Left ventricle myocardium inferior (tissue), 1 donor: ENCODE measurements around the gene AGPAT3. TPM values are rescaled to one million over a fixed set of nuclear protein-coding genes. Genes with fewer than 3 reads are reported as not detected.
"Not testable (repeated sequence)": the region's sequence is repeated elsewhere in the genome, so short reads cannot be mapped to it uniquely, and the experiment has no call there.

Experiments
- DNase-seq: peaks from one replicate; pipeline ENCODE4 v3.0.0-alpha.2; 2020
- H3K27ac ChIP-seq: fragments of 200-600 bp; replicated peaks from 2 replicates; pipeline ENCODE4 v1.8.0; 2021
- H3K27me3 ChIP-seq: fragments of 200-600 bp; 2 replicates; pipeline ENCODE4 v1.8.0; 2021; ENCODE audit warnings: low read depth
- H3K36me3 ChIP-seq: fragments of 200-600 bp; 2 replicates; pipeline ENCODE4 v1.8.0; 2021
- H3K4me1 ChIP-seq: fragments of 200-600 bp; 2 replicates; pipeline ENCODE4 v1.8.0; 2021
- H3K4me3 ChIP-seq: fragments of 200-600 bp; 2 replicates; pipeline ENCODE4 v1.8.0; 2021; ENCODE audit warnings: mild to moderate bottlenecking, moderate library complexity
- H3K9me3 ChIP-seq: fragments of 200-600 bp; replicated peaks from 2 replicates; pipeline ENCODE4 v1.8.0; 2021
- intact Hi-C: fragments of 100-400 bp; cut with micrococcal nuclease; formaldehyde crosslinking; loops from one replicate; pipeline ENCODE4 v1.11.0; 2022
- total RNA-seq: library from RNA; stranded (reverse); fragmentation: NEBNext Ultra II Directional; extraction: Animal tissue kit (Norgen Biotek cat#: 25700); gene quantifications from one replicate; pipeline ENCODE4 v1.2.1, GENCODE V29; 2021
- TF ChIP-seq, protein P1 (sequence below): fragments of 200-600 bp; IDR thresholded peaks from 2 replicates; pipeline ENCODE4 v1.8.0; 2021; ENCODE audit warnings: antibody characterized with exemption, mild to moderate bottlenecking, borderline replicate concordance
- donor health status: DM: no; HTN: yes; CAD: no; lungs with severe emphysema.

Gene AGPAT3
- total RNA-seq, 1 donor from 2014 or later: 79.6 TPM

DNA sequence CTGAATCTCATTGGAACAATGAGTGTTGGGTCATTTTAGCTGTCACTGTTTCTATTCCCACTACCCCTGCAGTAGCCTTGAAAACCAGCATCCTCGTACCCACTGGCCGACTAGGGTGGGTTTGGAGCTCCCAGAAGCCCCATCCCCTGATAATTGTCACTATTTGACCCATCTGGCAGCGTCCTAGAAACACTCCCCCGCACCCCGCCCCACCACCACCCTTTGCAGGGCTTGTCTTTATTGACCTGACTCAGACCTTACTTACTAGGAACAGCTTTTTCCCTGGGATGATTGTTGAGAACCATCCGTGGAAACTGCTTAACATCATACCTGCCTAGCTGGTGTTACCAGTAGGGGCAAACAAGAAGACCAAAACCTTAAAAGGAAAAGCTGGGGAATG lies 28.4 kb upstream of the AGPAT3 start:
- Histone ChIP-seq H3K4me3 (no peak overlapping the region), H3K27ac (no peak overlapping the region), H3K9me3 (peaks cover 8% of the 10 kb centered on the region), H3K36me3 (no peaks in the 10 kb centered on the region), H3K4me1 (peaks cover 11% of the 10 kb centered on the region), H3K27me3 (peaks cover 3% of the 10 kb centered on the region)
- DNase-seq: no peak
- TF ChIP-seq, protein P1, sequence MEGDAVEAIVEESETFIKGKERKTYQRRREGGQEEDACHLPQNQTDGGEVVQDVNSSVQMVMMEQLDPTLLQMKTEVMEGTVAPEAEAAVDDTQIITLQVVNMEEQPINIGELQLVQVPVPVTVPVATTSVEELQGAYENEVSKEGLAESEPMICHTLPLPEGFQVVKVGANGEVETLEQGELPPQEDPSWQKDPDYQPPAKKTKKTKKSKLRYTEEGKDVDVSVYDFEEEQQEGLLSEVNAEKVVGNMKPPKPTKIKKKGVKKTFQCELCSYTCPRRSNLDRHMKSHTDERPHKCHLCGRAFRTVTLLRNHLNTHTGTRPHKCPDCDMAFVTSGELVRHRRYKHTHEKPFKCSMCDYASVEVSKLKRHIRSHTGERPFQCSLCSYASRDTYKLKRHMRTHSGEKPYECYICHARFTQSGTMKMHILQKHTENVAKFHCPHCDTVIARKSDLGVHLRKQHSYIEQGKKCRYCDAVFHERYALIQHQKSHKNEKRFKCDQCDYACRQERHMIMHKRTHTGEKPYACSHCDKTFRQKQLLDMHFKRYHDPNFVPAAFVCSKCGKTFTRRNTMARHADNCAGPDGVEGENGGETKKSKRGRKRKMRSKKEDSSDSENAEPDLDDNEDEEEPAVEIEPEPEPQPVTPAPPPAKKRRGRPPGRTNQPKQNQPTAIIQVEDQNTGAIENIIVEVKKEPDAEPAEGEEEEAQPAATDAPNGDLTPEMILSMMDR: no peak
- intact Hi-C loops: no loop called here

DNA sequence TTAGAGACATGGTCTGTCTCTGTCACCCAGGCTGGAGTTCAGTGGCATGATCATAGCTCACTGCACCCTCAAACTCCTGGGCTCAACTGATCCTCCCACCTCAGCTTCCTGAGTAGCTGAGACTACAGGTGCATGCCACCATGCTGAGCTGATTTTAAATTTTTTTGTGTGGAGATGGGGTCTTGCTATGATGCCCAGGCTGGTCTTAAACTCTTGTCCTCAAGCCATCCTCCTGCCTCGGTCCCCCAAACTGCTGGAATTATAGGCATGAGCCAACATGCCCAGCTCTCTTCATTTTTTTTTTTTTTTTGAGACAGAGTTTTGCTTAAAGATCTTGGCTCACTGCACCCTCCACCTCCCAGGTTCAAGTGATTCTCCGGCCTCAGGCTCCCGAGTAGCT lies 24.8 kb upstream of the AGPAT3 start:
- Histone ChIP-seq H3K27me3 (no peaks in the 10 kb centered on the region), H3K4me1 (peaks cover 4% of the 10 kb centered on the region), H3K4me3 (no peak overlapping the region), H3K27ac (no peak overlapping the region), H3K9me3 (no peaks in the 10 kb centered on the region), H3K36me3 (no peaks in the 10 kb centered on the region)
- no peak for DNase-seq
- intact Hi-C loops: no loop called here
- TF ChIP-seq, protein P1: no peak

DNA sequence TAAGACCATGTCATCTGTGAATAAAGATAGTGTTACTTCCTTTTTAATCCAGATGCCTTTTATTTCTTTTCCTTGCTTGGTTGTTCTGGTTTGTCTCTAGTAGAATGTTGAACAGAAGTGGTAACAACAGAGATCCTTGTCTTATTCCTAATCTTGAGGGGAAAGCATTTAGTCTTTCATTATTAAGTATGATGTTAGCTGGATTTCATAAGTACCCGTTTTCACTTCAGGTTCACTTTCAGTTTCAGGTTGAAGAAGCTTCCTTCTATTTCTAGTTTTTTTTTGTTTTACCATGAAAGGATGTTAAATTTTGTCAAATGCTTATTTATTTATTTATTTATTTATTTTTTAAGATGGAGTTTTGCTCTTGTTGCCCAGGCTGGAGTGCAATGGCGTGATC lies 22.3 kb upstream of the AGPAT3 start:
- Histone ChIP-seq H3K36me3 (no peaks in the 10 kb centered on the region), H3K4me1 (no peaks in the 10 kb centered on the region), H3K4me3 (no peak overlapping the region), H3K27me3 (no peaks in the 10 kb centered on the region), H3K9me3 (no peaks in the 10 kb centered on the region), H3K27ac (no peak overlapping the region)
- TF ChIP-seq, protein P1: no peak
- DNase-seq: no peak
- intact Hi-C loops: no loop called here

DNA sequence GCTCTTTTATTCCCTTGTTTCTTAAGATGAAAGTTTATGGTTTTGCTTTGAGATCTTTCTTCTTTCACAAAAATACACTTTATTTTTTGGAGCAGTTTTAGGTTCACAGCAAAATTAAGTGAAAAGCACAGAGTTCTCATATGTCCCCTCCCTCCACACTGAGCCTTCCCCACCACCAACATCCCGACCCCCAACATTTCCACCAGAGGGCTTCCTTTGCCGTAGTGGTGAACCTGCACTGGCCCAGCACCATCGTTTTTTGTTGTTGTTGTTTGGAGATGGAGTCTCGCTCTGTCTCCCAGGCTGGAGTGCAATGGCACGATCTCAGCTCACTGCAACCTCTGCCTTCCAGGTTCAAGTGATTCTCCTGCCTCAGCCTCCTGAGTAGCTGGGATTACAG lies 20.1 kb upstream of the AGPAT3 start:
- H3K9me3 ChIP-seq, H3K27ac ChIP-seq, intact Hi-C loops, H3K4me1 ChIP-seq, H3K4me3 ChIP-seq, H3K27me3 ChIP-seq, H3K36me3 ChIP-seq, DNase-seq: not testable (repeated sequence)
- TF ChIP-seq, protein P1: peak; percentile 31

DNA sequence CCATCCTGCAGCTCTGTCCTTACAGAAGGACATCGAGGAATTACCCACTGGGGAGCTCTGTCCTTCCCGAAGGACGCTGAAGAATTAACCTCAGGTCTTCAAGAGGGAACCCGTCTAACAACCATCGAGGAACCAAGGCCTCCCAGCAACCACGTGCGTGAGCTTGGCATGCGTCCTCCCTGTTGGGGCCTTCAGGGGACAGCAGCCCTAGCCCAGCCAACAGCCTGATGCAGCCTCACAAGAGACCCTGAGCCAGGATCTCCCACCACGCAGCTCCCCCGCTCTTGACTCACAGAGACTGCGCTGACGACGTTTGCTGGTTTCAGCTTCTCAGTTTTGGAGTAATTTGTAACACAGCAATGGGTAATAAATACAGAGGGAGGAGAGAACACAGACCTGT lies 19.6 kb upstream of the AGPAT3 start:
- no peak for DNase-seq
- no peak overlapping the region for H3K27ac ChIP-seq
- no peak overlapping the region for H3K4me3 ChIP-seq
- intact Hi-C loops: no loop called here
- no peaks in the 10 kb centered on the region for H3K4me1 ChIP-seq
- H3K36me3 ChIP-seq: no peaks in the 10 kb centered on the region
- H3K27me3 ChIP-seq: no peaks in the 10 kb centered on the region
- TF ChIP-seq, protein P1: no peak
- H3K9me3 ChIP-seq: no peaks in the 10 kb centered on the region

DNA sequence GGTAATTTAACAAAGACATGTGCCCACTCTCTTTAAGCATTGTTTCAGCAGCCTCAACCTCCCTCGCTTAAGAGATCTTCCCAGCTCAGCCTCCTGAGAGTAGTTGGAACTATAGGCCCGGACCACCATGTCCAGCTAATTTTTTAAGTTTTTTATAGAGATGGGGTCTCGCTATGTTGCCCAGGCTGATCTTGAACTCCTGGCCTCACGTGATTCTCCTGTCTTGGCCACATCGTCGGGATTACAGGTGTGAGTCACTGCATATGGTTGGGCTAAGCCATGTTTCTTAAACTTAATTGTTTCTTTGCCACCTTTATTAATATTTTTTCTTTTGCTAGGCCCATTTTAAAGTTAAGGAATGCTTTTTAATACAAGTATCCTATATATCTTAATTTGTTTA lies 18.6 kb upstream of the AGPAT3 start:
- TF ChIP-seq, protein P1: no peak
- no peak for DNase-seq
- intact Hi-C loops: no loop called here
- Histone ChIP-seq H3K27me3 (no peaks in the 10 kb centered on the region), H3K36me3 (no peaks in the 10 kb centered on the region), H3K4me3 (no peak overlapping the region), H3K9me3 (no peaks in the 10 kb centered on the region), H3K27ac (no peak overlapping the region), H3K4me1 (no peaks in the 10 kb centered on the region)
